ENCODE results near the gene PCDH9.

The PCDH9 gene

DNA sequence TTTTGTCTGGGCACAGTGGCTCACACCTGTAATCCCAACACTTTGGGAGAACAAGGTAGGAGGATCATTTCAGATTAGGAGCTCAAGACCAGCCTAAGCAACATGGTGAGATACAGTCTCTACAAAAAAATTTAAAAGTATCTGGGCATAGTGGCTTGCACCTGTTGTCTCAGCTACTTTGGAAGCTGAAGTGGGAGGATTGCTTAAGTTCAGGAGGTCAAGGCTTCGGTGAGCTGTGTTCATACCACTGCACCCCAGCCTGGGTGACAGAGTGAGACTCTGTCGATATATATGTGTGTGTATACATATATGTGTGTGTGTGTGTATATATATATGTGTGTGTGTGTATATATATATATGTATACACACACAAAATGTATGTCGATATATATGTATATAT is 833.0 kb downstream of the PCDH9 start:
- Mint-ChIP-seq H3K36me3 (ENCODE audit: low read depth) (no peaks in the 10 kb centered on the region), H3K4me3 (no peak overlapping the region), H3K9me3 (no peaks in the 10 kb centered on the region), H3K4me1 (no peaks in the 10 kb centered on the region), H3K27ac (no peak overlapping the region), H3K27me3 (no peaks in the 10 kb centered on the region)
- ATAC-seq, result no peak
- no peak for DNase-seq

GRCh38 chr13:66391322-66391721 is 838.8 kb downstream of the PCDH9 start:
- H3K27ac Mint-ChIP-seq, result no peak overlapping the region
- H3K4me1 Mint-ChIP-seq, result no peaks in the 10 kb centered on the region
- DNase-seq (no peak), ATAC-seq (no peak)
- no peak overlapping the region for H3K4me3 Mint-ChIP-seq
- H3K9me3 Mint-ChIP-seq, result peaks cover 4% of the 10 kb centered on the region
- no peaks in the 10 kb centered on the region for H3K36me3 Mint-ChIP-seq (ENCODE audit: low read depth)
- H3K27me3 Mint-ChIP-seq, result no peaks in the 10 kb centered on the region

GRCh38 chr13:66378894-66379293 is 851.2 kb downstream of the PCDH9 start:
- no peak for DNase-seq
- Mint-ChIP-seq H3K9me3 (no peaks in the 10 kb centered on the region), H3K36me3 (ENCODE audit: low read depth) (peaks cover 2% of the 10 kb centered on the region), H3K4me1 (no peaks in the 10 kb centered on the region), H3K27ac (no peak overlapping the region), H3K27me3 (no peaks in the 10 kb centered on the region), H3K4me3 (no peak overlapping the region)
- no peak for ATAC-seq

DNA sequence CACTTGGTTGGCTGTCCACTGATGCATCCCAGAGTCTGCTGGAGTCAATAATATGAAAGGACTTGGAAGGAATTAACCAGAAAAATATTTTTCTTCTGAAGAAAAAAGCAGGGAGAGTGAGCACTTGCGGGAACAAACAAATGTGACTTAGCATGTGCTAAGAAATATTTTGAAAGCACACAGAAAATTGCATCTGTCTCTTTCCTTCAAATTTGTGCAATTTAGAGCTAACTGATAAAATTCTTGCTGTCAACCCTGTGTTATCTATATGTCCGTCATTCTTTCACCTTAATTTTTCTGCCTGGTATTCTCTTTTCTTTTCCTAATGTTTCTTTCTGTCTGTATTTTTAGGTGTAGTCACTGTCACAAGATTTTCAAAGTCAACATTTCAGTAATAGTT is 852.6 kb downstream of the PCDH9 start:
- Mint-ChIP-seq H3K9me3 (no peaks in the 10 kb centered on the region), H3K4me1 (no peaks in the 10 kb centered on the region), H3K36me3 (ENCODE audit: low read depth) (peaks cover 2% of the 10 kb centered on the region), H3K4me3 (no peak overlapping the region), H3K27me3 (no peaks in the 10 kb centered on the region), H3K27ac (no peak overlapping the region)
- DNase-seq (no peak), ATAC-seq (no peak)

DNA sequence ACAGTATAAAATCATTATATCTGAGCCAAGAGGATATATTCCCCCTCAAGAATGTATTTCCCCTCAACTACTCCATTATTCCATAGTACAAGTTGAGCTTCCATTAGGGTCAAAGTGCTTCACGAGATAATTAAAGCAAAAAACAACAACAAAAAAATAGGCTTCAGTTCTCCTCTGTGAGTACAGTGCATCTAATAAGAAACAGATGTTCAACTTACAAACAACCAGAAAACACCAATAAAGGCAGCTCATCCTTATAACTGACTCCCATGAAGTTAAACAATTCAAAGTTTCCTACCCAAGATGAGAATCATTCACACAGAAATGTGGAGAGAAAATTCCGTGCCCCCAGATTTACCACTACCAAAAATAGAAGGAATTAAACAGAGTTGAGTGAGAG is 854.4 kb downstream of the PCDH9 start:
- peaks cover 2% of the 10 kb centered on the region for H3K36me3 Mint-ChIP-seq (ENCODE audit: low read depth)
- H3K27ac Mint-ChIP-seq, result no peak overlapping the region
- no peak overlapping the region for H3K4me3 Mint-ChIP-seq
- DNase-seq, result no peak
- no peak for ATAC-seq
- no peaks in the 10 kb centered on the region for H3K9me3 Mint-ChIP-seq
- no peaks in the 10 kb centered on the region for H3K27me3 Mint-ChIP-seq
- H3K4me1 Mint-ChIP-seq, result no peaks in the 10 kb centered on the region

DNA sequence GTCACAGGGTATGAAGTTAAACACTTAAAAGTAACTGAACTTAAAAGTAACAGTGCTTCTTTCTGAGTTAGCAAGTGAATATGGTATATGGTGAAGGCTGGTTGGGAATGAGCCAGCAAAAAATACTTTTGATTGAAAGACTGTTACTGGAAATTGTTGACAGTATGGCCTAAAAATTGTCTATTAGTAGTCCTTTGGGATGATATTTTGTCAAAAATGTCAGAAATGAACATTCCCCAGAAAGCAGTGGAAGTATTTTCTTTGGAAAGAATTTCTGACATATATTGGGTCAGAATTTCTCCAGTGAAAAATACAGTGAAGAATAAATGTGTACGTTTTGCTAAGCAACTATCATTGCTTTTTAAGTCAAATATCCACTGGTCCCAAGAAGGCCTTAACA is 860.5 kb downstream of the PCDH9 start:
- ATAC-seq (no peak), DNase-seq (no peak)
- Mint-ChIP-seq H3K9me3 (no peaks in the 10 kb centered on the region), H3K27me3 (no peaks in the 10 kb centered on the region), H3K4me1 (no peaks in the 10 kb centered on the region), H3K27ac (no peak overlapping the region), H3K36me3 (ENCODE audit: low read depth) (no peaks in the 10 kb centered on the region), H3K4me3 (no peak overlapping the region)

- Mint-ChIP-seq H3K4me3 (no peak overlapping the region), H3K27me3 (no peaks in the 10 kb centered on the region), H3K36me3 (ENCODE audit: low read depth) (no peaks in the 10 kb centered on the region), H3K9me3 (no peaks in the 10 kb centered on the region), H3K4me1 (no peaks in the 10 kb centered on the region), H3K27ac (no peak overlapping the region)
- no peak for ATAC-seq
- DNase-seq, result no peak
Observed at GRCh38 chr13:66367356-66367755, 862.8 kb downstream of the PCDH9 start.

- Mint-ChIP-seq H3K36me3 (ENCODE audit: low read depth) (no peaks in the 10 kb centered on the region), H3K27ac (no peak overlapping the region), H3K4me3 (no peak overlapping the region), H3K4me1 (no peaks in the 10 kb centered on the region), H3K9me3 (no peaks in the 10 kb centered on the region), H3K27me3 (no peaks in the 10 kb centered on the region)
- no peak for DNase-seq
- ATAC-seq, result no peak
Observed at GRCh38 chr13:66365101-66365500, 865.0 kb downstream of the PCDH9 start.

DNA sequence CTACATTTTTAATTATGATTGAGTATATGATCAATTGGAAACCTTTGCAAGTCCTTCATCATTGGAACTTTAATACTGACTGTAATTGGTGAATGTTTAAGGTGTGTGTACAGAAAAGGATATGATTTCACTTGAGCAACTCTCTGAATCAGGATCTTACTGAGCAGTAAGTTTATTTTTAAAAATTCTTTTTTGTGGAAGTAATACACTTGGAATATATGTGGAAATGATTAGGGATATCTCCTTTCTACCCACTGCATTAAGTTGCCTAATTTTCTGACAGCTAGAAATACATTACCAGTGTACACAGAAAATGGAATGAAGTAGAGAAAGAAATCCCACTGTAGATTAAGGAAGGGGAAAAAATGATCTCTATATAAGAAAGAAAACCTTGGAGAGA is 865.8 kb downstream of the PCDH9 start:
- H3K36me3 Mint-ChIP-seq (ENCODE audit: low read depth), result no peaks in the 10 kb centered on the region
- H3K4me3 Mint-ChIP-seq, result no peak overlapping the region
- H3K9me3 Mint-ChIP-seq, result no peaks in the 10 kb centered on the region
- no peak overlapping the region for H3K27ac Mint-ChIP-seq
- ATAC-seq (no peak), DNase-seq (no peak)
- no peaks in the 10 kb centered on the region for H3K4me1 Mint-ChIP-seq
- no peaks in the 10 kb centered on the region for H3K27me3 Mint-ChIP-seq

GRCh38 chr13:66362485-66362884 is 867.7 kb downstream of the PCDH9 start:
- no peak overlapping the region for H3K4me3 Mint-ChIP-seq
- H3K4me1 Mint-ChIP-seq, result no peaks in the 10 kb centered on the region
- no peak overlapping the region for H3K27ac Mint-ChIP-seq
- no peaks in the 10 kb centered on the region for H3K9me3 Mint-ChIP-seq
- no peaks in the 10 kb centered on the region for H3K27me3 Mint-ChIP-seq
- no peaks in the 10 kb centered on the region for H3K36me3 Mint-ChIP-seq (ENCODE audit: low read depth)
- ATAC-seq, result no peak
- DNase-seq, result no peak

DNA sequence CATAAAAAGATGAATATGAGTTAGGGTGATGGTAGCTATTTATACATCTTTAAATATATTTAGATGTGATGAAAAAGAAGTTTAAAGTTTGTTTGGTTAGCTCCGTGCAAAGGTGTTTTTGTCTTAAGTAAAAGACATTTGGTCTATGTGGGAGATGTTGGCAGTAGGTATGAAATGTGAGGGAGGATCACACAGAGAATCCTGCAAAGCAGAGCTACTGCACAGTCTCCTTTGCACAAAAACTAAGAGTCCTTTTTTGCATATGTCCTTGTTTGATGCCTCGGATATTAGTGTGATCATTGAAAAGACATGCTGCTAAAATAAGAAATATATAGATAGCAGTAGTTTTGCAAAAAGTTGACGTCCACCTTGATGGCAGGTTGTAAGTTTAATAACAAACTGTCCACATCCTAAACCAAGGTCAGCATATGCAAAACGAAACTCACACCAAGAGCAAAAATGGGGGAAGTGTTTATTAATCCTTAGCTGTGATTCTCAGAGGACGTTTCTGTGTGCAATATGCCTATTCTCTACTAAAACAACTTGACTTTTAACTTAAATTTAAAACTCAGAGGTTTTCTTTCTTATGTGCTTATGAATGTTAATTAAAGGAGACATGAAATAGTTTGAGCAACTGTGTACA is 870.1 kb downstream of the PCDH9 start:
- H3K4me3 Mint-ChIP-seq, result no peak overlapping the region
- no peak for DNase-seq
- ATAC-seq, result no peak
- no peaks in the 10 kb centered on the region for H3K9me3 Mint-ChIP-seq
- H3K36me3 Mint-ChIP-seq (ENCODE audit: low read depth), result no peaks in the 10 kb centered on the region
- no peaks in the 10 kb centered on the region for H3K27me3 Mint-ChIP-seq
- no peaks in the 10 kb centered on the region for H3K4me1 Mint-ChIP-seq
- H3K27ac Mint-ChIP-seq, result no peak overlapping the region

GRCh38 chr13:66359393-66359792 is 870.7 kb downstream of the PCDH9 start:
- DNase-seq (no peak), ATAC-seq (no peak)
- H3K27me3 Mint-ChIP-seq, result no peaks in the 10 kb centered on the region
- H3K27ac Mint-ChIP-seq, result no peak overlapping the region
- H3K4me3 Mint-ChIP-seq, result no peak overlapping the region
- H3K4me1 Mint-ChIP-seq, result no peaks in the 10 kb centered on the region
- H3K9me3 Mint-ChIP-seq, result no peaks in the 10 kb centered on the region
- no peaks in the 10 kb centered on the region for H3K36me3 Mint-ChIP-seq (ENCODE audit: low read depth)

DNA sequence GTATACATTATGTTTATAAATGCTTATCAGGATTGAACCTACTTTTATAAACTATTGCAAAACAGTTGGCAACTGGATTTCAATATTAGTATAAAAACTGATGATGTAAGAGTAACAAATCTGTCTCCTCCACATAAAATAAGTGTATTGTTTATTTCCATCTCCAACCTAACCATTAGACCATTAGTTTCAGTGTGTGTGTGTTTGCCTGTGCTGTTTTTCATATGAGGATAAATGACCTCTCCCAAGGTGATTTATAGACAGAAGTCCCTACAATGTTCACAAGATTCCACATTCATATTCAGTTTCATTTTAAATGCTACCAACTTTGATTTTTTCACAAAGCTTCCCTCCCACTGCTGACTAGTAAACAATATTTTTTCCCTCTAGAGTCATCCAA is 871.6 kb downstream of the PCDH9 start:
- no peak overlapping the region for H3K27ac Mint-ChIP-seq
- H3K36me3 Mint-ChIP-seq (ENCODE audit: low read depth), result no peaks in the 10 kb centered on the region
- no peak for ATAC-seq
- no peaks in the 10 kb centered on the region for H3K27me3 Mint-ChIP-seq
- H3K4me3 Mint-ChIP-seq, result no peak overlapping the region
- no peaks in the 10 kb centered on the region for H3K9me3 Mint-ChIP-seq
- H3K4me1 Mint-ChIP-seq, result no peaks in the 10 kb centered on the region
- DNase-seq, result no peak

DNA sequence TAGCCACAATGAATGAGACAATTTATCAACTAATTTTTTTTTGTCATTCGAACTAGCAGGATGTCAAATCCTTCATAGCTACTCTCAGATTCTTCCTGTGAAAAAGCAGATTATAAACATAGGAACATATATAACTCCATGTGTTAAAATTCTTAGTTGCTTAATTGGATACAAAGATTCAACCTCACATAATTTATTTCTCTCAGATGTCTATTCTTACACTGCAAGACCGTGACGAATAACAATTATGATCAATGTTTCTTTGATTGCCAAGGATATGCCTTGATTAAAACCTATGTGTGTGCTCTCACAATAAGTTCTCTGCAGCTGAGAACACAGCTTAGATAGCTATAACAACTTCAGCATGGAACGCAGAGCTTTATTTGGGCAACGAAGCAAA is 872.7 kb downstream of the PCDH9 start:
- ATAC-seq (no peak), DNase-seq (no peak)
- H3K27ac Mint-ChIP-seq, result no peak overlapping the region
- no peaks in the 10 kb centered on the region for H3K4me1 Mint-ChIP-seq
- H3K9me3 Mint-ChIP-seq, result no peaks in the 10 kb centered on the region
- H3K4me3 Mint-ChIP-seq, result no peak overlapping the region
- no peaks in the 10 kb centered on the region for H3K36me3 Mint-ChIP-seq (ENCODE audit: low read depth)
- H3K27me3 Mint-ChIP-seq, result no peaks in the 10 kb centered on the region

GRCh38 chr13:66354879-66355751 is 875.0 kb downstream of the PCDH9 start:
- Mint-ChIP-seq H3K27ac (no peak overlapping the region), H3K36me3 (ENCODE audit: low read depth) (no peaks in the 10 kb centered on the region), H3K4me1 (no peaks in the 10 kb centered on the region), H3K4me3 (no peak overlapping the region), H3K9me3 (no peaks in the 10 kb centered on the region), H3K27me3 (no peaks in the 10 kb centered on the region)
- DNase-seq, result no peak
- no peak for ATAC-seq

Measured in activated naive CD8-positive, alpha-beta T cell treated with anti-CD3 and anti-CD28 coated beads, Interleukin-2, amount 50 U/mL, for 24 hours (primary cell).